HCT116 (cell line): ENCODE data around the gene IL17REL. TPM values are rescaled to one million over a fixed set of nuclear protein-coding genes. Genes with fewer than 3 reads are reported as not detected.

Experiments used
- ATAC-seq: fragments of 200-7000 bp; cut with Tn5 transposase; 2 replicates; pipeline ENCODE4 v1.9.1; 2020; ENCODE audit warnings: mild to moderate bottlenecking, moderate library complexity
- BruUV-seq: library from RNA; stranded (reverse); fragments of 400-500 nt; replicated peaks from 2 replicates; lab custom pipeline; 2021; lab: Mats Ljungman, UMichigan
- CTCF ChIA-PET: fragments of 300-600 bp; sonication (Branson Sonifier 250); formaldehyde crosslinking; loops from one replicate; lab custom pipeline; 2021; ENCODE audit warnings: antibody characterized with exemption; lab: Charles Lee
- POLR2A ChIA-PET: fragments of 300-600, 350-600 bp; sonication (Branson Sonifier 250); formaldehyde crosslinking; loops from one replicate; lab custom pipeline; 2021; ENCODE audit warnings: antibody characterized with exemption; lab: Charles Lee
- RAD21 ChIA-PET, 2 experiments: fragments of 300-600 bp; sonication (Branson Sonifier 250); formaldehyde crosslinking; loops; one replicate each; lab custom pipeline; 2023; ENCODE audit warnings: low total read pairs in 2 of 2; ENCODE audit not compliant: uncharacterized antibody in 2 of 2, unreplicated experiment in 2 of 2, low non-redundant PET in 1 of 2; lab: Charles Lee
- DNase-seq: peaks from one replicate; pipeline ENCODE4 v3.0.0-alpha.2; 2010; ENCODE audit warnings: low read depth, low spot score
- H2AFZ ChIP-seq: fragments of 200-600 bp; shearing (Covaris generic), sonication (generic); 2 replicates; pipeline ENCODE4 v1.6.1; 2017; ENCODE audit warnings: low read depth, mixed run types, mixed read lengths, antibody characterized with exemption, low read length; ENCODE audit not compliant: poor library complexity, severe bottlenecking
- H3K27ac ChIP-seq: 2 replicates; pipeline ENCODE4 v1.5.1; 2012; ENCODE audit warnings: low read depth, low read length
- H3K27me3 ChIP-seq: fragments of 200-600 bp; sonication (generic); 2 replicates; pipeline ENCODE4 v1.6.1; 2016; ENCODE audit warnings: mixed run types, low read length, mixed read lengths; ENCODE audit not compliant: insufficient read depth
- H3K36me3 ChIP-seq, 2 experiments: fragments of 200-500 bp in 1 of 2; fragments of 200-600 bp in 1 of 2; sonication (Bioruptor generic) in 1 of 2; sonication (generic) in 1 of 2; 2 replicates each; pipeline versions ENCODE4 v1.5.1 to v1.6.1; 2014 to 2016; ENCODE audit warnings: low read length in 2 of 2, inconsistent platforms in 1 of 2, mixed read lengths in 1 of 2, mixed run types in 1 of 2; ENCODE audit not compliant: insufficient read depth in 2 of 2, control insufficient read depth in 1 of 2
- H3K4me1 ChIP-seq, 2 experiments: fragments of 200-600 bp in 1 of 2; sonication (generic) in 1 of 2; 2 replicates each; pipeline versions ENCODE4 v1.5.1 to v1.6.1; 2012 to 2017; ENCODE audit warnings: low read length in 2 of 2, inconsistent platforms in 1 of 2, mild to moderate bottlenecking in 1 of 2, mixed read lengths in 1 of 2, mixed run types in 1 of 2, moderate library complexity in 1 of 2; ENCODE audit not compliant: insufficient read depth in 2 of 2, control insufficient read depth in 1 of 2
- H3K4me2 ChIP-seq: fragments of 200-600 bp; sonication (generic); 2 replicates; pipeline ENCODE4 v1.6.1; 2017; ENCODE audit warnings: mixed run types, low read length, mixed read lengths
- H3K4me3 ChIP-seq, 2 experiments: fragments of 200-600 bp in 1 of 2; sonication (generic) in 1 of 2; replicated peaks in 1 of 2; 2 replicates each; pipeline ENCODE4 v1.5.1; 2011 to 2016; ENCODE audit warnings: low read length in 2 of 2, control low read depth in 1 of 2, low read depth in 1 of 2, mild to moderate bottlenecking in 1 of 2, mixed read lengths in 1 of 2, mixed run types in 1 of 2
- H3K79me2 ChIP-seq: fragments of 200-600 bp; sonication (generic); 2 replicates; pipeline ENCODE4 v1.6.1; 2017; ENCODE audit warnings: mild to moderate bottlenecking, mixed run types, low read length, moderate library complexity, mixed read lengths; ENCODE audit not compliant: insufficient read depth
- H3K9ac ChIP-seq: fragments of 200-600 bp; sonication (generic); 2 replicates; pipeline ENCODE4 v1.6.1; 2016; ENCODE audit warnings: low read length, mixed read lengths
- H3K9me2 ChIP-seq: fragments of 200-600 bp; sonication (generic), shearing (Covaris generic); 2 replicates; pipeline ENCODE4 v1.6.1; 2017; ENCODE audit warnings: mixed run types, mild to moderate bottlenecking, moderate library complexity; ENCODE audit not compliant: insufficient read depth
- H3K9me3 ChIP-seq, 2 experiments: fragments of 200-500 bp in 1 of 2; fragments of 200-600 bp in 1 of 2; sonication (Bioruptor generic) in 1 of 2; sonication (generic) in 1 of 2; 2 replicates each; pipeline ENCODE4 v1.6.1; 2014 to 2017; ENCODE audit warnings: low read length in 2 of 2, mixed read lengths in 2 of 2, inconsistent platforms in 1 of 2, low read depth in 1 of 2, mild to moderate bottlenecking in 1 of 2, mixed run types in 1 of 2, moderate library complexity in 1 of 2; ENCODE audit not compliant: control insufficient read depth in 1 of 2, insufficient read depth in 1 of 2
- H4K20me1 ChIP-seq: fragments of 200-600 bp; sonication (generic), shearing (Covaris generic); 2 replicates; pipeline ENCODE4 v1.6.1; 2017; ENCODE audit warnings: mixed run types, mild to moderate bottlenecking, moderate library complexity; ENCODE audit not compliant: insufficient read depth
- CBX3 ChIP-seq: IDR thresholded peaks from 2 replicates; pipeline ENCODE4 v1.6.1; 2012; ENCODE audit warnings: low read depth
- ELF1 ChIP-seq: IDR thresholded peaks from 2 replicates; pipeline ENCODE4 v1.6.1; 2012; ENCODE audit warnings: low read depth, borderline replicate concordance
- EZH2 ChIP-seq: fragments of 200-600 bp; sonication (generic); IDR thresholded peaks from 2 replicates; pipeline ENCODE4 v1.6.1; 2017; ENCODE audit warnings: antibody characterized with exemption, mixed run types
- JUND ChIP-seq: IDR thresholded peaks from 2 replicates; pipeline ENCODE4 v1.6.1; 2012
- RAD21 ChIP-seq: IDR thresholded peaks from 2 replicates; pipeline ENCODE4 v1.6.1; 2012; ENCODE audit warnings: low read depth, mild to moderate bottlenecking
- REST ChIP-seq: IDR thresholded peaks from 2 replicates; pipeline ENCODE4 v1.6.1; 2012; ENCODE audit warnings: low read depth
- SIN3A ChIP-seq: IDR thresholded peaks from 2 replicates; pipeline ENCODE4 v1.6.1; 2012; ENCODE audit warnings: low read depth
- SRF ChIP-seq: IDR thresholded peaks from 2 replicates; pipeline ENCODE4 v1.6.1; 2012; ENCODE audit warnings: low read depth
- intact Hi-C: fragments of 100-400 bp; cut with micrococcal nuclease; formaldehyde crosslinking; loops from 2 replicates; pipeline ENCODE4 v1.10.0; 2022
- total RNA-seq: library from RNA; stranded (reverse); gene quantifications from one replicate; pipeline ENCODE4 v1.2.1, GENCODE V29; 2021; ENCODE audit not compliant: unreplicated experiment
- TF ChIP-seq, protein P1 (sequence below): IDR thresholded peaks from 2 replicates; pipeline ENCODE4 v1.6.1; 2012
- TF ChIP-seq, protein P2 (sequence below), 3 experiments: fragments of 200-600 bp in 1 of 3; sonication (generic) in 1 of 3; IDR thresholded peaks in 2 of 3; conservative IDR thresholded peaks in 1 of 3; 2 replicates each; pipeline ENCODE4 v1.5.1; 2012 to 2017; ENCODE audit warnings: low read depth in 2 of 3, low read length in 2 of 3, antibody characterized with exemption in 1 of 3, borderline replicate concordance in 1 of 3, control low read depth in 1 of 3, mild to moderate bottlenecking in 1 of 3, mixed read lengths in 1 of 3, mixed run types in 1 of 3, moderate library complexity in 1 of 3; ENCODE audit not compliant: insufficient read depth in 1 of 3

Gene IL17REL
- total RNA-seq, 1 experiment from 2014 or later: not detected

GRCh38 chr22:49966041-49966773 is 46.4 kb downstream of the IL17REL start (continued):
- no peak for TF ChIP-seq EZH2
- TF ChIP-seq, all 23 proteins: peak for 0

DNA sequence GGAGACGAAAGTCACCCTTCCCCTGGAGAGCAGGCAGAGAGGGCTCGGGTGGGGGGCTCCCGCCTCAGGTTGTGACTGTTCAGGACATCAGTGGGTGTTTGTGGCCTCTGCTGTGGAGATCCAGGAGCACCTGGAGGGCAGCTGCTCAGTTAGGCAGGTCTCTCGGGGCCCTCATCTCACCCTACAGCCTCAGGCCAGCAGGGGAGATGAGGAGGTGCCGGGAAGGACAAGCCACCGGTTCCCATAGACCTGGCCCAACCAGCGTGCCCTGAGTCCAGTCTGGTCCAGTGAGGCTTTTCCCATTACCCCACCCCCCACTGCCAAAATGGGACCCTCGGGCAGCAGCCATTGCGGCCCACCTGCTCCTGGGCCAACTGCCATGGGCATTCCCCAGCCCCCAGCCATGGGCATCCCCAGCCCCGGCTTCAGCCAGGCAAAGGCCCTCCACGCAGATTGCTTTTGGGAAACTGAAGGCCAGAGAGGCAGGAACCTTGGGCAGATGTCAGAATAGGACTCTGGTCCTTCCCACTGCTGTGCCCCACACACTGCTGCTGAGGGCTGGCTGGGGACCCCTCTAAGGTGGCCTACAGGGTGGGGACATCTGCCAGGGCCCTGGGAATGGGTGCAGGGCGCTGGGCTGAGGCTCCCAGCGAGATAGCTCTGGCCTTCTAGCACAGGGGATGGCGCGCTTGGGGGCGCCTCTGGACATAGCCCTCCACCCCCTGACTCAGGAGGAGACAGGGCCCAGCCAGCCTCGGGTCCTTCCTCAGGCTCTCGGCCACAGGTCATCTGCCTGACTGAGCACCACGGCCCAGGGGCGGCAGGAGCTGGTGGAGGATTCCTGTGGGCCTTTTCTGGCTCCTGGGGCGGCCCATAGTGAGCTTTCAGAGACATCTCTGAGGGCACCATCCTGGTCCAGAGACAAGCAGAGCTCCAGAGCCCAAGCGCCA is 47.2 kb downstream of the IL17REL start:
- no peak for ATAC-seq

More for the DNA sequence above, 47.2 kb downstream of the IL17REL start:
- Histone ChIP-seq H3K4me3 (no peak overlapping the region), H3K9me3 (no peaks in the 10 kb centered on the region), H3K4me1 (peaks cover 36 to 66% of the 10 kb centered on the region in 2 experiments), H4K20me1 (peaks cover 16% of the 10 kb centered on the region; the same call in 1 of the 2 replicates), H3K79me2 (peaks cover 47% of the 10 kb centered on the region), H3K36me3 (peaks cover 18 to 34% of the 10 kb centered on the region in 2 experiments; a peak in 3 of 4 replicates), H2AFZ (no peak overlapping the region), H3K27ac (peak overlapping the region; percentile 37; the same call in 1 of the 2 replicates)
- no TSS peak for BruUV-seq
- RAD21 ChIA-PET: no interaction called here
- TF ChIP-seq ELF1 (no peak), RAD21 (no peak), SRF (no peak), REST (no peak), JUND (no peak), CBX3 (no peak), SIN3A (no peak)
- TF ChIP-seq, protein P1, sequence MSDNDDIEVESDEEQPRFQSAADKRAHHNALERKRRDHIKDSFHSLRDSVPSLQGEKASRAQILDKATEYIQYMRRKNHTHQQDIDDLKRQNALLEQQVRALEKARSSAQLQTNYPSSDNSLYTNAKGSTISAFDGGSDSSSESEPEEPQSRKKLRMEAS: no peak
- TF ChIP-seq, protein P2, sequence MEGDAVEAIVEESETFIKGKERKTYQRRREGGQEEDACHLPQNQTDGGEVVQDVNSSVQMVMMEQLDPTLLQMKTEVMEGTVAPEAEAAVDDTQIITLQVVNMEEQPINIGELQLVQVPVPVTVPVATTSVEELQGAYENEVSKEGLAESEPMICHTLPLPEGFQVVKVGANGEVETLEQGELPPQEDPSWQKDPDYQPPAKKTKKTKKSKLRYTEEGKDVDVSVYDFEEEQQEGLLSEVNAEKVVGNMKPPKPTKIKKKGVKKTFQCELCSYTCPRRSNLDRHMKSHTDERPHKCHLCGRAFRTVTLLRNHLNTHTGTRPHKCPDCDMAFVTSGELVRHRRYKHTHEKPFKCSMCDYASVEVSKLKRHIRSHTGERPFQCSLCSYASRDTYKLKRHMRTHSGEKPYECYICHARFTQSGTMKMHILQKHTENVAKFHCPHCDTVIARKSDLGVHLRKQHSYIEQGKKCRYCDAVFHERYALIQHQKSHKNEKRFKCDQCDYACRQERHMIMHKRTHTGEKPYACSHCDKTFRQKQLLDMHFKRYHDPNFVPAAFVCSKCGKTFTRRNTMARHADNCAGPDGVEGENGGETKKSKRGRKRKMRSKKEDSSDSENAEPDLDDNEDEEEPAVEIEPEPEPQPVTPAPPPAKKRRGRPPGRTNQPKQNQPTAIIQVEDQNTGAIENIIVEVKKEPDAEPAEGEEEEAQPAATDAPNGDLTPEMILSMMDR (IDR thresholded peaks at IDR 0.05 in 2 of 3, conservative IDR thresholded peaks at IDR 0.05 in 1 of 3; ENCODE audit: borderline replicate concordance in 1 of 3, insufficient read depth in 1 of 3, low read depth in 2 of 3, low read length in 2 of 3): no peak
- TF ChIP-seq, all 23 proteins: peak for 0
- no peak overlapping the region for H3K9ac ChIP-seq
- no peaks in the 10 kb centered on the region for H3K27me3 ChIP-seq
- no peak overlapping the region for H3K4me2 ChIP-seq
- no peaks in the 10 kb centered on the region for H3K9me2 ChIP-seq
- intact Hi-C loops: no loop called here
- ChIA-PET POLR2A (no interaction called here), CTCF (interaction anchor here (1.8 kb wide), 1 partner anchor 35 kb away, joined by 5 read pairs; no protein-coding TSS in a partner anchor)
- no peak for DNase-seq
